HCT116 (cell line): ENCODE data around the gene PRKG2. TPM values are rescaled to one million over a fixed set of nuclear protein-coding genes. Genes with fewer than 3 reads are reported as not detected.

Experiments used
- ATAC-seq: fragments of 200-7000 bp; cut with Tn5 transposase; 2 replicates; pipeline ENCODE4 v1.9.1; 2020; ENCODE audit warnings: mild to moderate bottlenecking, moderate library complexity
- BruUV-seq: library from RNA; stranded (reverse); fragments of 400-500 nt; replicated peaks from 2 replicates; lab custom pipeline; 2021; lab: Mats Ljungman, UMichigan
- CTCF ChIA-PET: fragments of 300-600 bp; sonication (Branson Sonifier 250); formaldehyde crosslinking; loops from one replicate; lab custom pipeline; 2021; ENCODE audit warnings: antibody characterized with exemption; lab: Charles Lee
- POLR2A ChIA-PET: fragments of 300-600, 350-600 bp; sonication (Branson Sonifier 250); formaldehyde crosslinking; loops from one replicate; lab custom pipeline; 2021; ENCODE audit warnings: antibody characterized with exemption; lab: Charles Lee
- RAD21 ChIA-PET, 2 experiments: fragments of 300-600 bp; sonication (Branson Sonifier 250); formaldehyde crosslinking; loops; one replicate each; lab custom pipeline; 2023; ENCODE audit warnings: low total read pairs in 2 of 2; ENCODE audit not compliant: uncharacterized antibody in 2 of 2, unreplicated experiment in 2 of 2, low non-redundant PET in 1 of 2; lab: Charles Lee
- DNase-seq: peaks from one replicate; pipeline ENCODE4 v3.0.0-alpha.2; 2010; ENCODE audit warnings: low read depth, low spot score
- H2AFZ ChIP-seq: fragments of 200-600 bp; shearing (Covaris generic), sonication (generic); 2 replicates; pipeline ENCODE4 v1.6.1; 2017; ENCODE audit warnings: low read depth, mixed run types, mixed read lengths, antibody characterized with exemption, low read length; ENCODE audit not compliant: poor library complexity, severe bottlenecking
- H3K27ac ChIP-seq: 2 replicates; pipeline ENCODE4 v1.5.1; 2012; ENCODE audit warnings: low read depth, low read length
- H3K27me3 ChIP-seq: fragments of 200-600 bp; sonication (generic); 2 replicates; pipeline ENCODE4 v1.6.1; 2016; ENCODE audit warnings: mixed run types, low read length, mixed read lengths; ENCODE audit not compliant: insufficient read depth
- H3K36me3 ChIP-seq, 2 experiments: fragments of 200-500 bp in 1 of 2; fragments of 200-600 bp in 1 of 2; sonication (Bioruptor generic) in 1 of 2; sonication (generic) in 1 of 2; 2 replicates each; pipeline versions ENCODE4 v1.5.1 to v1.6.1; 2014 to 2016; ENCODE audit warnings: low read length in 2 of 2, inconsistent platforms in 1 of 2, mixed read lengths in 1 of 2, mixed run types in 1 of 2; ENCODE audit not compliant: insufficient read depth in 2 of 2, control insufficient read depth in 1 of 2
- H3K4me1 ChIP-seq, 2 experiments: fragments of 200-600 bp in 1 of 2; sonication (generic) in 1 of 2; 2 replicates each; pipeline versions ENCODE4 v1.5.1 to v1.6.1; 2012 to 2017; ENCODE audit warnings: low read length in 2 of 2, inconsistent platforms in 1 of 2, mild to moderate bottlenecking in 1 of 2, mixed read lengths in 1 of 2, mixed run types in 1 of 2, moderate library complexity in 1 of 2; ENCODE audit not compliant: insufficient read depth in 2 of 2, control insufficient read depth in 1 of 2
- H3K4me2 ChIP-seq: fragments of 200-600 bp; sonication (generic); 2 replicates; pipeline ENCODE4 v1.6.1; 2017; ENCODE audit warnings: mixed run types, low read length, mixed read lengths
- H3K4me3 ChIP-seq, 2 experiments: fragments of 200-600 bp in 1 of 2; sonication (generic) in 1 of 2; replicated peaks in 1 of 2; 2 replicates each; pipeline ENCODE4 v1.5.1; 2011 to 2016; ENCODE audit warnings: low read length in 2 of 2, control low read depth in 1 of 2, low read depth in 1 of 2, mild to moderate bottlenecking in 1 of 2, mixed read lengths in 1 of 2, mixed run types in 1 of 2
- H3K79me2 ChIP-seq: fragments of 200-600 bp; sonication (generic); 2 replicates; pipeline ENCODE4 v1.6.1; 2017; ENCODE audit warnings: mild to moderate bottlenecking, mixed run types, low read length, moderate library complexity, mixed read lengths; ENCODE audit not compliant: insufficient read depth
- H3K9ac ChIP-seq: fragments of 200-600 bp; sonication (generic); 2 replicates; pipeline ENCODE4 v1.6.1; 2016; ENCODE audit warnings: low read length, mixed read lengths
- H3K9me2 ChIP-seq: fragments of 200-600 bp; sonication (generic), shearing (Covaris generic); 2 replicates; pipeline ENCODE4 v1.6.1; 2017; ENCODE audit warnings: mixed run types, mild to moderate bottlenecking, moderate library complexity; ENCODE audit not compliant: insufficient read depth
- H3K9me3 ChIP-seq, 2 experiments: fragments of 200-500 bp in 1 of 2; fragments of 200-600 bp in 1 of 2; sonication (Bioruptor generic) in 1 of 2; sonication (generic) in 1 of 2; 2 replicates each; pipeline ENCODE4 v1.6.1; 2014 to 2017; ENCODE audit warnings: low read length in 2 of 2, mixed read lengths in 2 of 2, inconsistent platforms in 1 of 2, low read depth in 1 of 2, mild to moderate bottlenecking in 1 of 2, mixed run types in 1 of 2, moderate library complexity in 1 of 2; ENCODE audit not compliant: control insufficient read depth in 1 of 2, insufficient read depth in 1 of 2
- H4K20me1 ChIP-seq: fragments of 200-600 bp; sonication (generic), shearing (Covaris generic); 2 replicates; pipeline ENCODE4 v1.6.1; 2017; ENCODE audit warnings: mixed run types, mild to moderate bottlenecking, moderate library complexity; ENCODE audit not compliant: insufficient read depth
- CBX3 ChIP-seq: IDR thresholded peaks from 2 replicates; pipeline ENCODE4 v1.6.1; 2012; ENCODE audit warnings: low read depth
- CEBPB ChIP-seq: IDR thresholded peaks from 2 replicates; pipeline ENCODE4 v1.6.1; 2012; ENCODE audit warnings: low read depth
- CTCF ChIP-seq, 3 experiments: fragments of 200-600 bp in 1 of 3; sonication (generic) in 1 of 3; IDR thresholded peaks in 2 of 3; conservative IDR thresholded peaks in 1 of 3; 2 replicates each; pipeline ENCODE4 v1.5.1; 2012 to 2017; ENCODE audit warnings: low read depth in 2 of 3, low read length in 2 of 3, antibody characterized with exemption in 1 of 3, borderline replicate concordance in 1 of 3, control low read depth in 1 of 3, mild to moderate bottlenecking in 1 of 3, mixed read lengths in 1 of 3, mixed run types in 1 of 3, moderate library complexity in 1 of 3; ENCODE audit not compliant: insufficient read depth in 1 of 3
- ELF1 ChIP-seq: IDR thresholded peaks from 2 replicates; pipeline ENCODE4 v1.6.1; 2012; ENCODE audit warnings: low read depth, borderline replicate concordance
- EZH2 ChIP-seq: fragments of 200-600 bp; sonication (generic); IDR thresholded peaks from 2 replicates; pipeline ENCODE4 v1.6.1; 2017; ENCODE audit warnings: antibody characterized with exemption, mixed run types
- JUND ChIP-seq: IDR thresholded peaks from 2 replicates; pipeline ENCODE4 v1.6.1; 2012
- POLR2AphosphoS5 ChIP-seq: IDR thresholded peaks from 2 replicates; pipeline ENCODE4 v1.6.1; 2011; ENCODE audit warnings: mild to moderate bottlenecking, low read depth, low read length, moderate library complexity
- SIN3A ChIP-seq: IDR thresholded peaks from 2 replicates; pipeline ENCODE4 v1.6.1; 2012; ENCODE audit warnings: low read depth
- ZBTB33 ChIP-seq: IDR thresholded peaks from 2 replicates; pipeline ENCODE4 v1.6.1; 2011; ENCODE audit warnings: mild to moderate bottlenecking, low read length, moderate library complexity; ENCODE audit not compliant: insufficient replicate concordance; ENCODE audit errors: extremely low read depth
- ZFX ChIP-seq: fragments of 450-650 bp; IDR thresholded peaks from 2 replicates; pipeline ENCODE4 v1.6.1; 2017
- intact Hi-C: fragments of 100-400 bp; cut with micrococcal nuclease; formaldehyde crosslinking; loops from 2 replicates; pipeline ENCODE4 v1.10.0; 2022
- total RNA-seq: library from RNA; stranded (reverse); gene quantifications from one replicate; pipeline ENCODE4 v1.2.1, GENCODE V29; 2021; ENCODE audit not compliant: unreplicated experiment

PRKG2 gene
- total RNA-seq, 1 experiment from 2014 or later: 2.1 TPM

- no peak overlapping the region for H2AFZ ChIP-seq
- no peaks in the 10 kb centered on the region for H3K9me3 ChIP-seq
- H3K79me2 ChIP-seq: no peaks in the 10 kb centered on the region
- no TSS peak for BruUV-seq
- TF ChIP-seq CEBPB (no peak), EZH2 (no peak), JUND (no peak), ZFX (no peak), POLR2AphosphoS5 (no peak), ELF1 (no peak), CTCF (IDR thresholded peaks at IDR 0.05 in 2 of 3, conservative IDR thresholded peaks at IDR 0.05 in 1 of 3; ENCODE audit: borderline replicate concordance in 1 of 3, insufficient read depth in 1 of 3, low read depth in 2 of 3, low read length in 2 of 3) (no peak), CBX3 (no peak)
- POLR2A ChIA-PET: no interaction called here
- H4K20me1 ChIP-seq: no peaks in the 10 kb centered on the region
- H3K4me2 ChIP-seq: no peak overlapping the region
- H3K4me1 ChIP-seq: no peaks in the 10 kb centered on the region
- RAD21 ChIA-PET: no interaction called here
- H3K36me3 ChIP-seq: no peaks in the 10 kb centered on the region
- no peaks in the 10 kb centered on the region for H3K9me2 ChIP-seq
- H3K27ac ChIP-seq: no peak overlapping the region
- intact Hi-C loops: no loop called here
- DNase-seq (no peak), ATAC-seq (no peak)
- H3K4me3 ChIP-seq: no peak overlapping the region
- CTCF ChIA-PET: no interaction called here
- no peaks in the 10 kb centered on the region for H3K27me3 ChIP-seq
- no peak overlapping the region for H3K9ac ChIP-seq
Measured at GRCh38 chr4:81143183-81143582, 71.8 kb downstream of the PRKG2 start.

GRCh38 chr4:81142744-81143143, 72.3 kb downstream of the PRKG2 start:
- H3K79me2 ChIP-seq: no peaks in the 10 kb centered on the region
- no peak overlapping the region for H3K9ac ChIP-seq
- CTCF ChIA-PET: no interaction called here
- no peaks in the 10 kb centered on the region for H3K9me3 ChIP-seq
- BruUV-seq: no TSS peak
- POLR2A ChIA-PET: no interaction called here
- no peak overlapping the region for H3K4me3 ChIP-seq
- no peak overlapping the region for H3K27ac ChIP-seq
- DNase-seq: no peak
- H3K4me2 ChIP-seq: no peak overlapping the region
- no peak overlapping the region for H2AFZ ChIP-seq
- RAD21 ChIA-PET: no interaction called here
- intact Hi-C loops: no loop called here
- H3K4me1 ChIP-seq: no peaks in the 10 kb centered on the region
- H4K20me1 ChIP-seq: no peaks in the 10 kb centered on the region
- ATAC-seq: no peak
- no peaks in the 10 kb centered on the region for H3K27me3 ChIP-seq
- no peaks in the 10 kb centered on the region for H3K36me3 ChIP-seq
- no peaks in the 10 kb centered on the region for H3K9me2 ChIP-seq
- no peak for TF ChIP-seq SIN3A
- no peak for TF ChIP-seq ZBTB33
